ENCODE results near the gene NAP1L4.

- TF ChIP-seq TAF1 (IDR thresholded peaks at IDR 0.05; ENCODE audit: low read depth, low read length): no peak
- no peak for TF ChIP-seq POLR2A (IDR thresholded peaks at IDR 0.05; ENCODE audit: low read depth, low read length)
- no peak for TF ChIP-seq POLR2AphosphoS5 (IDR thresholded peaks at IDR 0.05; ENCODE audit: low read depth, low read length)
Observed at GRCh38 chr11:3022982-3023381, 30.9 kb upstream of the NAP1L4 start.
